Gastroesophageal sphincter (tissue), 3 donors: ENCODE data around the gene ADGRG1.

Source experiments
- EP300 ChIP-seq: sonication (generic); formaldehyde crosslinking; IDR thresholded peaks from one replicate; pipeline ENCODE4 v1.6.1; 2017; ENCODE audit warnings: antibody characterized with exemption, mild to moderate bottlenecking
- POLR2A ChIP-seq, 2 donors: fragments of 450-650 bp; IDR thresholded peaks; one replicate each; pipeline ENCODE4 v1.6.1; 2017; ENCODE audit warnings: antibody characterized with exemption in 2 of 2, mild to moderate bottlenecking in 2 of 2, moderate library complexity in 1 of 2
- TF ChIP-seq, protein P1 (sequence below), 4 experiments: fragments of 200-600 bp in 2 of 4; fragments of 450-650 bp in 2 of 4; sonication (generic) in 1 of 4; IDR thresholded peaks; one replicate each; pipeline ENCODE4 v1.5.1; 2017 to 2019; ENCODE audit warnings: antibody characterized with exemption in 4 of 4, mild to moderate bottlenecking in 2 of 4, moderate library complexity in 2 of 4

- TF ChIP-seq, protein P1, sequence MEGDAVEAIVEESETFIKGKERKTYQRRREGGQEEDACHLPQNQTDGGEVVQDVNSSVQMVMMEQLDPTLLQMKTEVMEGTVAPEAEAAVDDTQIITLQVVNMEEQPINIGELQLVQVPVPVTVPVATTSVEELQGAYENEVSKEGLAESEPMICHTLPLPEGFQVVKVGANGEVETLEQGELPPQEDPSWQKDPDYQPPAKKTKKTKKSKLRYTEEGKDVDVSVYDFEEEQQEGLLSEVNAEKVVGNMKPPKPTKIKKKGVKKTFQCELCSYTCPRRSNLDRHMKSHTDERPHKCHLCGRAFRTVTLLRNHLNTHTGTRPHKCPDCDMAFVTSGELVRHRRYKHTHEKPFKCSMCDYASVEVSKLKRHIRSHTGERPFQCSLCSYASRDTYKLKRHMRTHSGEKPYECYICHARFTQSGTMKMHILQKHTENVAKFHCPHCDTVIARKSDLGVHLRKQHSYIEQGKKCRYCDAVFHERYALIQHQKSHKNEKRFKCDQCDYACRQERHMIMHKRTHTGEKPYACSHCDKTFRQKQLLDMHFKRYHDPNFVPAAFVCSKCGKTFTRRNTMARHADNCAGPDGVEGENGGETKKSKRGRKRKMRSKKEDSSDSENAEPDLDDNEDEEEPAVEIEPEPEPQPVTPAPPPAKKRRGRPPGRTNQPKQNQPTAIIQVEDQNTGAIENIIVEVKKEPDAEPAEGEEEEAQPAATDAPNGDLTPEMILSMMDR (IDR thresholded peaks at IDR 0.05), result no peak
- no peak for TF ChIP-seq POLR2A (IDR thresholded peaks at IDR 0.05)
- TF ChIP-seq EP300, result no peak
Measured at GRCh38 chr16:57686577-57686976, 58.1 kb downstream of the ADGRG1 start.
